IMR-90 (cell line): ENCODE results near the gene FZD4. TPM values are rescaled to one million over a fixed set of nuclear protein-coding genes. Genes with fewer than 3 reads are reported as not detected.
A peak's percentile ranks its signal among the peaks of the same experiment; 100 is the strongest.

ENCODE experiments used
- ATAC-seq: fragments of 200-7000 bp; cut with Tn5 transposase; 2 replicates; pipeline ENCODE4 v1.9.1; 2020; ENCODE audit warnings: low read depth, mild to moderate bottlenecking, moderate library complexity
- BruUV-seq: library from RNA; stranded (reverse); fragments of 400-500 nt; replicated peaks from 2 replicates; lab custom pipeline; 2021; lab: Mats Ljungman, UMichigan
- CTCF ChIA-PET: fragments of 300-600 bp; formaldehyde crosslinking; extraction: SDS; loops from one replicate; lab custom pipeline; 2021; ENCODE audit warnings: antibody characterized with exemption; lab: Yijun Ruan, JAX
- POLR2A ChIA-PET: fragments of 300-600 bp; sonication (Branson Sonifier 250); formaldehyde crosslinking; loops from one replicate; lab custom pipeline; 2022; ENCODE audit warnings: antibody characterized with exemption; ENCODE audit not compliant: unreplicated experiment; lab: Charles Lee
- DNase-seq: peaks from one replicate; pipeline ENCODE4 v3.0.0; 2013
- H2AFZ ChIP-seq: replicated peaks from 2 replicates; pipeline ENCODE3; 2013; ENCODE audit warnings: low read length, mild to moderate bottlenecking; ENCODE audit not compliant: poor library complexity
- H2AK5ac ChIP-seq: 2 replicates; pipeline ENCODE4 v1.6.1; 2013; ENCODE audit warnings: low read depth, low read length, inconsistent platforms
- H2AK9ac ChIP-seq: replicated peaks from 2 replicates; pipeline ENCODE3; 2013; ENCODE audit warnings: mild to moderate bottlenecking, low read depth, low read length, moderate library complexity; ENCODE audit not compliant: poor library complexity
- H2BK120ac ChIP-seq: 2 replicates; pipeline ENCODE4 v1.6.1; 2013; ENCODE audit warnings: low read depth, low read length, inconsistent platforms
- H2BK15ac ChIP-seq: 3 replicates; pipeline ENCODE4 v1.6.1; 2013; ENCODE audit warnings: low read depth, low read length, inconsistent platforms
- H2BK20ac ChIP-seq: 2 replicates; pipeline ENCODE4 v1.6.1; 2013; ENCODE audit warnings: low read depth, mild to moderate bottlenecking, inconsistent platforms, low read length, moderate library complexity
- H2BK5ac ChIP-seq: 2 replicates; pipeline ENCODE4 v1.6.1; 2013; ENCODE audit warnings: mild to moderate bottlenecking, low read depth, low read length, inconsistent platforms; ENCODE audit not compliant: poor library complexity, severe bottlenecking
- H3K14ac ChIP-seq: replicated peaks from 2 replicates; pipeline ENCODE4 v1.6.1; 2013; ENCODE audit warnings: low read depth, low read length, inconsistent platforms
- H3K18ac ChIP-seq: 2 replicates; pipeline ENCODE4 v1.6.1; 2013; ENCODE audit warnings: low read depth, low read length, control low read depth
- H3K23ac ChIP-seq: 2 replicates; pipeline ENCODE4 v1.6.1; 2013; ENCODE audit warnings: low read depth, low read length, inconsistent platforms
- H3K27ac ChIP-seq: 2 replicates; pipeline ENCODE4 v1.5.1; 2013; ENCODE audit warnings: mild to moderate bottlenecking, control low read depth, low read length; ENCODE audit not compliant: insufficient read depth
- H3K27me3 ChIP-seq: 2 replicates; pipeline ENCODE4 v1.6.1; 2013; ENCODE audit warnings: low read length; ENCODE audit not compliant: control insufficient read depth, insufficient read depth
- H3K36me3 ChIP-seq: 2 replicates; pipeline ENCODE4 v1.6.1; 2013; ENCODE audit warnings: low read length, mixed read lengths; ENCODE audit not compliant: control insufficient read depth, insufficient read depth
- H3K4ac ChIP-seq: 2 replicates; pipeline ENCODE4 v1.6.1; 2013; ENCODE audit warnings: low read depth, low read length, inconsistent platforms
- H3K4me1 ChIP-seq: 2 replicates; pipeline ENCODE4 v1.6.1; 2013; ENCODE audit warnings: low read length, mixed read lengths; ENCODE audit not compliant: control insufficient read depth, insufficient read depth
- H3K4me2 ChIP-seq: 2 replicates; pipeline ENCODE4 v1.6.1; 2013; ENCODE audit warnings: low read depth, mild to moderate bottlenecking, control low read depth, low read length, moderate library complexity
- H3K4me3 ChIP-seq: 2 replicates; pipeline ENCODE4 v1.5.1; 2013; ENCODE audit warnings: low read depth, mild to moderate bottlenecking, control low read depth, low read length, moderate library complexity; ENCODE audit not compliant: insufficient read depth
- H3K56ac ChIP-seq: 2 replicates; pipeline ENCODE4 v1.6.1; 2013; ENCODE audit warnings: low read length, inconsistent platforms; ENCODE audit not compliant: insufficient read depth; ENCODE audit errors: extremely low read depth
- H3K79me1 ChIP-seq, 2 experiments: 2 replicates each; pipeline ENCODE4 v1.6.1; 2013; ENCODE audit warnings: low read length in 2 of 2, inconsistent platforms in 1 of 2, low read depth in 1 of 2
- H3K9ac ChIP-seq: 2 replicates; pipeline ENCODE4 v1.6.1; 2013; ENCODE audit warnings: low read depth, low read length, control low read depth
- H3K9me1 ChIP-seq: 2 replicates; pipeline ENCODE4 v1.6.1; 2013; ENCODE audit warnings: low read length, inconsistent platforms; ENCODE audit not compliant: insufficient read depth
- H3K9me3 ChIP-seq: 2 replicates; pipeline ENCODE4 v1.6.1; 2013; ENCODE audit warnings: low read length; ENCODE audit not compliant: control insufficient read depth, insufficient read depth
- H4K20me1 ChIP-seq: 2 replicates; pipeline ENCODE4 v1.6.1; 2013; ENCODE audit warnings: low read length, inconsistent platforms; ENCODE audit not compliant: insufficient read depth
- H4K5ac ChIP-seq: 2 replicates; pipeline ENCODE4 v1.6.1; 2013; ENCODE audit warnings: mild to moderate bottlenecking, low read depth, low read length, control low read depth
- H4K8ac ChIP-seq, 2 experiments: 2 replicates each; pipeline ENCODE4 v1.6.1; 2013; ENCODE audit warnings: low read depth in 2 of 2, low read length in 2 of 2, control low read depth in 1 of 2, inconsistent platforms in 1 of 2
- H4K91ac ChIP-seq: 2 replicates; pipeline ENCODE4 v1.6.1; 2013; ENCODE audit warnings: low read depth, low read length, inconsistent platforms; ENCODE audit not compliant: insufficient read depth
- CHD1 ChIP-seq: IDR thresholded peaks from 2 replicates; pipeline ENCODE4 v1.6.1; 2012; ENCODE audit warnings: low read depth, low read length, improper control_type of control experiment
- FOS ChIP-seq: fragments of 150-350 bp; IDR thresholded peaks from 2 replicates; pipeline ENCODE4 v1.6.1; 2016; ENCODE audit warnings: low read depth, low read length
- MAZ ChIP-seq: IDR thresholded peaks from 2 replicates; pipeline ENCODE4 v1.6.1; 2012; ENCODE audit warnings: low read depth, mild to moderate bottlenecking, low read length, improper control_type of control experiment, moderate library complexity, borderline replicate concordance
- MXI1 ChIP-seq: IDR thresholded peaks from 2 replicates; pipeline ENCODE4 v1.6.1; 2012; ENCODE audit warnings: low read depth, mild to moderate bottlenecking, low read length, moderate library complexity, borderline replicate concordance
- NFE2L2 ChIP-seq: fragments of 150-350 bp; IDR thresholded peaks from 2 replicates; pipeline ENCODE4 v1.6.1; 2016; ENCODE audit warnings: low read depth, mild to moderate bottlenecking, low read length
- POLR2A ChIP-seq: IDR thresholded peaks from 2 replicates; pipeline ENCODE4 v1.6.1; 2012; ENCODE audit warnings: mild to moderate bottlenecking, low read depth, low read length
- RAD21 ChIP-seq: IDR thresholded peaks from 2 replicates; pipeline ENCODE4 v1.6.1; 2012; ENCODE audit warnings: low read length, improper control_type of control experiment
- RCOR1 ChIP-seq: IDR thresholded peaks from 2 replicates; pipeline ENCODE4 v1.6.1; 2012; ENCODE audit warnings: mild to moderate bottlenecking, low read length, improper control_type of control experiment; ENCODE audit not compliant: insufficient replicate concordance
- RFX5 ChIP-seq: IDR thresholded peaks from 2 replicates; pipeline ENCODE4 v1.8.0; 2012; ENCODE audit warnings: low read depth, mild to moderate bottlenecking, low read length, moderate library complexity
- SMC3 ChIP-seq: fragments of 150-350 bp; IDR thresholded peaks from 2 replicates; pipeline ENCODE4 v1.6.1; 2016; ENCODE audit warnings: low read depth, mild to moderate bottlenecking, antibody characterized with exemption, low read length, moderate library complexity
- WGBS, 2 experiments: methylation state at CpG; one replicate each; pipeline versions ENCODE4 v1.1.5 to v1.1.7; 2013; ENCODE audit warnings: missing lambda C conversion rate in 2 of 2; ENCODE audit not compliant: insufficient read length in 1 of 2; ENCODE audit errors: extremely low coverage in 2 of 2; 5-methylcytosine and 5-hydroxymethylcytosine counted together
- dilution Hi-C: fragments of 300-500 bp; cut with HindIII; formaldehyde crosslinking; loops from one replicate; pipeline ENCODE4 v1.14.3; 2018; ENCODE audit warnings: low sequenced_read_pairs; ENCODE audit not compliant: unreplicated experiment
- in situ Hi-C: fragments of 300-500 bp; cut with MboI; formaldehyde crosslinking; loops from 3 replicates; pipeline ENCODE4 v1.14.3; 2019; ENCODE audit warnings: low sequenced_read_pairs, inconsistent platforms, mixed read lengths
- intact Hi-C: fragments of 100-400 bp; cut with micrococcal nuclease; formaldehyde crosslinking; loops from 2 replicates; pipeline ENCODE4 v1.10.0; 2022
- polyA plus RNA-seq, 3 experiments: library from polyadenylated mRNA; depleted of rRNA; stranded (reverse); fragments of >200 nt; gene quantifications; 2 replicates each; pipeline ENCODE4 v1.2.3, GENCODE V29; 2012; ENCODE audit warnings: low replicate concordance in 1 of 3
- total RNA-seq: library from RNA; depleted of rRNA; stranded (reverse); fragments of >200 nt; gene quantifications from 2 replicates; pipeline ENCODE4 v1.2.3, GENCODE V29; 2012
- TF ChIP-seq, protein P1 (sequence below): fragments of 150-350 bp; IDR thresholded peaks from 2 replicates; pipeline ENCODE4 v1.6.1; 2016; ENCODE audit warnings: low read depth, mild to moderate bottlenecking, low read length, moderate library complexity, borderline replicate concordance

FZD4 gene
- total and polyA plus RNA-seq, 2 of the 4 experiments (the other 2 are of a cell fraction) = 3.7 to 7.7 TPM

- Histone ChIP-seq H3K18ac (no peak overlapping the region), H3K9ac (no peak overlapping the region), H4K20me1 (no peaks in the 10 kb centered on the region), H3K56ac (no peak overlapping the region), H3K4ac (no peak overlapping the region), H4K5ac (no peak overlapping the region), H3K79me1 (peaks cover 0 to 4% of the 10 kb centered on the region in 2 experiments; a peak in 1 of 4 replicates), H2AFZ (no peak overlapping the region), H2BK15ac (peak overlapping the region; percentile 30; the same call in 1 of the 3 replicates), H3K27me3 (no peaks in the 10 kb centered on the region), H3K4me3 (no peak overlapping the region), H2BK20ac (peak overlapping the region; percentile 13; the same call in 1 of the 2 replicates), H3K4me1 (peaks cover 7% of the 10 kb centered on the region), H2BK5ac (no peak overlapping the region), H4K8ac (peak overlapping the region in 1 of 2 experiments; percentile 61; a peak in 1 of 4 replicates), H3K23ac (no peak overlapping the region), H2AK5ac (peak overlapping the region; percentile 42; the same call in 1 of the 2 replicates), H2BK120ac (peak overlapping the region; percentile 84), H3K36me3 (no peaks in the 10 kb centered on the region), H3K14ac (no peak overlapping the region), H3K9me3 (no peaks in the 10 kb centered on the region), H3K27ac (no peak overlapping the region), H3K9me1 (peaks cover 2% of the 10 kb centered on the region; the same call in 1 of the 2 replicates), H2AK9ac (no peak overlapping the region), H3K4me2 (no peak overlapping the region), H4K91ac (0 out of 2 replicates have a peak overlapping the region, but pooled peaks have one; percentile 13)
- in situ Hi-C loops (loop anchor here (5.0 kb wide), 1 partner anchor 461 kb away; no protein-coding TSS in a partner anchor), dilution Hi-C loops (no loop called here), intact Hi-C loops (loop anchor here (10.0 kb wide), 1 partner anchor 244 kb away; the partner anchor contains the start of gene ME3)
- ChIA-PET POLR2A (no interaction called here), CTCF (interaction anchor here (0.6 to 2.4 kb wide), 3 partner anchors 14 to 48 kb away, joined by 3 to 17 read pairs (median 3); no protein-coding TSS in a partner anchor)
- no peak for ATAC-seq
- BruUV-seq = no TSS peak
- no peak for DNase-seq
- TF ChIP-seq RFX5 = no peak
- no peak for TF ChIP-seq CHD1
- TF ChIP-seq POLR2A = no peak
- no peak for TF ChIP-seq MAZ
- no peak for TF ChIP-seq NFE2L2
- no peak for TF ChIP-seq RAD21
- no peak for TF ChIP-seq RCOR1
- no peak for TF ChIP-seq FOS
- no peak for TF ChIP-seq SMC3
- TF ChIP-seq MXI1 = no peak
- TF ChIP-seq, protein P1, sequence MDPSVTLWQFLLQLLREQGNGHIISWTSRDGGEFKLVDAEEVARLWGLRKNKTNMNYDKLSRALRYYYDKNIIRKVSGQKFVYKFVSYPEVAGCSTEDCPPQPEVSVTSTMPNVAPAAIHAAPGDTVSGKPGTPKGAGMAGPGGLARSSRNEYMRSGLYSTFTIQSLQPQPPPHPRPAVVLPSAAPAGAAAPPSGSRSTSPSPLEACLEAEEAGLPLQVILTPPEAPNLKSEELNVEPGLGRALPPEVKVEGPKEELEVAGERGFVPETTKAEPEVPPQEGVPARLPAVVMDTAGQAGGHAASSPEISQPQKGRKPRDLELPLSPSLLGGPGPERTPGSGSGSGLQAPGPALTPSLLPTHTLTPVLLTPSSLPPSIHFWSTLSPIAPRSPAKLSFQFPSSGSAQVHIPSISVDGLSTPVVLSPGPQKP = no peak
- WGBS, 2 experiments = no CpG with 5 or more reads among the region's 2 CpGs
Measured at GRCh38 chr11:86918496-86918895, 36.7 kb downstream of the FZD4 start.
